SK-N-SH (cell line): ENCODE measurements around the gene MLLT3. TPM values are rescaled to one million over a fixed set of nuclear protein-coding genes. Genes with fewer than 3 reads are reported as not detected.

Experiments
- CTCF ChIA-PET: fragments of 300-600, 350-600 bp; formaldehyde crosslinking; extraction: SDS; loops from one replicate; lab custom pipeline; 2021; lab: Yijun Ruan, JAX
- POLR2A ChIA-PET: fragments of 350-600 bp; sonication (Branson Sonifier 250); formaldehyde crosslinking; extraction: SDS; loops from one replicate; lab custom pipeline; 2020; ENCODE audit warnings: antibody characterized with exemption, inconsistent platforms; lab: Yijun Ruan, JAX
- DNase-seq: peaks from one replicate; pipeline ENCODE4 v3.0.0; 2012
- H2AFZ ChIP-seq: fragments of 200-600 bp; sonication (generic); 2 replicates; pipeline ENCODE4 v1.8.1; 2016; ENCODE audit warnings: antibody characterized with exemption, mild to moderate bottlenecking, low read depth
- H3F3A ChIP-seq: fragments of 200-600 bp; sonication (generic); replicated peaks from 2 replicates; pipeline ENCODE3; 2016; ENCODE audit warnings: antibody characterized with exemption, mild to moderate bottlenecking; ENCODE audit not compliant: insufficient read depth
- H3K27ac ChIP-seq, 2 experiments: fragments of 200-500 bp in 1 of 2; fragments of 200-600 bp in 1 of 2; sonication (Bioruptor generic) in 1 of 2; sonication (generic), shearing (Covaris generic) in 1 of 2; 2 replicates each; pipeline versions ENCODE4 v1.5.1 to v1.6.1; 2014 to 2016; ENCODE audit warnings: low read depth in 2 of 2, inconsistent platforms in 1 of 2, low read length in 1 of 2, mild to moderate bottlenecking in 1 of 2, mixed read lengths in 1 of 2
- H3K27me3 ChIP-seq: fragments of 200-600 bp; sonication (generic), shearing (Covaris generic); 2 replicates; pipeline ENCODE4 v1.6.1; 2016; ENCODE audit warnings: mixed run types; ENCODE audit not compliant: insufficient read depth
- H3K36me3 ChIP-seq, 2 experiments: fragments of 200-500 bp in 1 of 2; fragments of 200-600 bp in 1 of 2; sonication (Bioruptor generic) in 1 of 2; sonication (generic) in 1 of 2; replicated peaks in 1 of 2; 2 replicates each; pipeline versions ENCODE3 to v1.5.1; 2014 to 2016; ENCODE audit warnings: low read length in 1 of 2, mild to moderate bottlenecking in 1 of 2; ENCODE audit not compliant: insufficient read depth in 2 of 2, control insufficient read depth in 1 of 2
- H3K4me1 ChIP-seq, 2 experiments: fragments of 200-500 bp in 1 of 2; fragments of 200-600 bp in 1 of 2; sonication (Bioruptor generic) in 1 of 2; sonication (generic), shearing (Covaris generic) in 1 of 2; 2 replicates each; pipeline versions ENCODE4 v1.5.1 to v1.6.1; 2014 to 2016; ENCODE audit warnings: low read depth in 1 of 2, low read length in 1 of 2, mixed run types in 1 of 2; ENCODE audit not compliant: insufficient read depth in 2 of 2, control insufficient read depth in 1 of 2
- H3K4me2 ChIP-seq: fragments of 200-600 bp; sonication (generic), shearing (Covaris generic); 2 replicates; pipeline ENCODE4 v1.6.1; 2017; ENCODE audit warnings: mixed run types
- H3K4me3 ChIP-seq, 2 experiments: fragments of 200-500 bp in 1 of 2; fragments of 200-600 bp in 1 of 2; sonication (Bioruptor generic) in 1 of 2; sonication (generic), shearing (Covaris generic) in 1 of 2; 2 replicates each; pipeline versions ENCODE4 v1.5.1 to v1.8.1; 2014 to 2016; ENCODE audit warnings: low read depth in 2 of 2, inconsistent platforms in 1 of 2, low read length in 1 of 2, mild to moderate bottlenecking in 1 of 2, mixed read lengths in 1 of 2, moderate library complexity in 1 of 2
- H3K79me2 ChIP-seq: fragments of 200-600 bp; sonication (generic); 2 replicates; pipeline ENCODE4 v1.8.1; 2017; ENCODE audit warnings: mild to moderate bottlenecking; ENCODE audit not compliant: insufficient read depth
- H3K9ac ChIP-seq: fragments of 200-600 bp; sonication (generic); 2 replicates; pipeline ENCODE4 v1.6.1; 2017; ENCODE audit warnings: mixed run types
- H3K9me2 ChIP-seq: fragments of 200-600 bp; sonication (generic); 2 replicates; pipeline ENCODE4 v1.6.1; 2017; ENCODE audit warnings: mixed run types
- H3K9me3 ChIP-seq: fragments of 200-600 bp; sonication (generic); 2 replicates; pipeline ENCODE4 v1.6.1; 2017; ENCODE audit warnings: mixed run types, mild to moderate bottlenecking, moderate library complexity
- H4K20me1 ChIP-seq: fragments of 200-600 bp; sonication (generic); 2 replicates; pipeline ENCODE4 v1.6.1; 2017; ENCODE audit warnings: mild to moderate bottlenecking, mixed run types; ENCODE audit not compliant: insufficient read depth
- FOXJ3 ChIP-seq: sonication (generic); formaldehyde crosslinking; IDR thresholded peaks from 2 replicates; pipeline ENCODE4 v1.5.1; 2020; ENCODE audit warnings: mild to moderate bottlenecking, missing genetic modification reagents
- GATA2 ChIP-seq: sonication (generic); formaldehyde crosslinking; IDR thresholded peaks from 2 replicates; pipeline ENCODE4 v1.5.0; 2020; ENCODE audit warnings: mild to moderate bottlenecking, missing genetic modification reagents
- JUND ChIP-seq: IDR thresholded peaks from 2 replicates; pipeline ENCODE4 v1.4.0; 2012
- MAX ChIP-seq: IDR thresholded peaks from 2 replicates; pipeline ENCODE4 v1.4.0; 2012; ENCODE audit warnings: low read depth
- NFIC ChIP-seq: IDR thresholded peaks from 2 replicates; pipeline ENCODE4 v1.4.0; 2012; ENCODE audit warnings: borderline replicate concordance
- NRF1 ChIP-seq: IDR thresholded peaks from 2 replicates; pipeline ENCODE4 v1.6.1; 2012; ENCODE audit warnings: low read depth, mild to moderate bottlenecking, low read length
- PBX3 ChIP-seq: IDR thresholded peaks from 2 replicates; pipeline ENCODE4; 2012
- REST ChIP-seq: IDR thresholded peaks from 2 replicates; pipeline ENCODE4 v1.6.1; 2012; ENCODE audit warnings: mild to moderate bottlenecking, low read depth, low read length, moderate library complexity
- RFX5 ChIP-seq: IDR thresholded peaks from 2 replicates; pipeline ENCODE4 v1.6.1; 2012; ENCODE audit warnings: mild to moderate bottlenecking, improper control_type of control experiment, low read length
- SIN3A ChIP-seq: IDR thresholded peaks from 2 replicates; pipeline ENCODE4 v1.6.1; 2012; ENCODE audit warnings: low read depth, mild to moderate bottlenecking, low read length, moderate library complexity, borderline replicate concordance
- TEAD4 ChIP-seq: IDR thresholded peaks from 2 replicates; pipeline ENCODE4 v1.4.0; 2012; ENCODE audit warnings: mild to moderate bottlenecking, borderline replicate concordance; ENCODE audit not compliant: insufficient read depth
- WGBS: methylation state at CpG from one replicate; pipeline ENCODE4 v1.1.6; 2017; ENCODE audit warnings: low lambda C conversion rate; 5-methylcytosine and 5-hydroxymethylcytosine counted together
- polyA plus RNA-seq, 3 experiments: library from polyadenylated mRNA; depleted of rRNA; stranded (reverse); fragments of >200 nt; gene quantifications; 2 replicates each; pipeline ENCODE4 v1.2.3, GENCODE V29; 2012
- TF ChIP-seq, protein P1 (sequence below): fragments of 150-350 bp; IDR thresholded peaks from 2 replicates; pipeline ENCODE4 v1.6.1; 2017; ENCODE audit warnings: antibody characterized with exemption, low read length, low read depth, borderline replicate concordance
- TF ChIP-seq, protein P2 (sequence below): fragments of 200-600 bp; sonication (generic); IDR thresholded peaks from 2 replicates; pipeline ENCODE4 v1.6.1; 2017; ENCODE audit warnings: antibody characterized with exemption, mild to moderate bottlenecking, moderate library complexity
- TF ChIP-seq, protein P3 (sequence below): IDR thresholded peaks from 2 replicates; pipeline ENCODE4 v1.4.0; 2012; ENCODE audit warnings: low read depth, borderline replicate concordance

Gene MLLT3
- polyA plus RNA-seq, 1 of the 3 experiments (the other 2 are of a cell fraction), result 3.9 TPM

DNA sequence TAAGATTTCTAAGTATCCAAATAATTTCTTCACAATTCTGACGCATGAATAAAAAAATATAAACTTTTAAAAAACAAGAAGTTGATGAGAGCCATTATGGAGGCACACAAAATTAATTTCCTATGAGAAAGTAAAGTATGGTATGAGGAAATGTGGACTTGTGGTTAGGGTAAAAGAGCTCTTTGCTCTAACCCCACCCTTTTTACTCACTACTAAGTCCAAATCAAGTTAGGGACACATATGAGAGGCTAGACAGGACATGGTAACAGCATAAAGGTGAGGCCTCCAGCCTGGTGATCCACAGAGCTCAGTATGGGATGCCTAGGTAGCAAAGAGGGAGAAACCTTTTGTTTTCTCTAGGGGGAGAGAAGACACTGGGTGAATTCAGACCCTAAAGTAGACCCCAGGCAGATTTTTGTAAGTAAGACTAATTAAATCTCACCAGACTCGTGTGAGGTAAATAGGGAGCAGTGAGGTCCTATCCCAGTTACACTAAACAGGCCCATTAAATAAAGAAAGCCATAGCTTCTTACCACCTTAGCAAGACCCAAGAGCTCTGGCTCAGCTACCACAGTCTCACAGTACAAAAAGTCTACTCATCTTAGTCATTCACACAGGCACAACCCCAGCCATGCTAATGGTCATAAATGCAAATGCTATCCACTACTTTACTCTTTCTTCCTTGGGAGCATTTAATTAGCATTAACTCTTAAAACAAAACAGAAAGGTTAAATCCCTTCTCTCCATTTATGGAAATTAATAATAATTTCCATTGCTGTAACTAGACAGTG lies 42.6 kb downstream of the MLLT3 start:
- H3K4me2 ChIP-seq, result no peak overlapping the region
- H3K9ac ChIP-seq, result no peak overlapping the region
- H2AFZ ChIP-seq, result no peak overlapping the region
- no peak overlapping the region for H3K4me3 ChIP-seq
- CTCF ChIA-PET, result interaction anchor here (0.6 to 1.2 kb wide), 3 partner anchors 26 to 55 kb away, joined by 3 to 4 read pairs (median 3); no protein-coding TSS in a partner anchor
- H3K36me3 ChIP-seq, result no peaks in the 10 kb centered on the region
- TF ChIP-seq, protein P1, sequence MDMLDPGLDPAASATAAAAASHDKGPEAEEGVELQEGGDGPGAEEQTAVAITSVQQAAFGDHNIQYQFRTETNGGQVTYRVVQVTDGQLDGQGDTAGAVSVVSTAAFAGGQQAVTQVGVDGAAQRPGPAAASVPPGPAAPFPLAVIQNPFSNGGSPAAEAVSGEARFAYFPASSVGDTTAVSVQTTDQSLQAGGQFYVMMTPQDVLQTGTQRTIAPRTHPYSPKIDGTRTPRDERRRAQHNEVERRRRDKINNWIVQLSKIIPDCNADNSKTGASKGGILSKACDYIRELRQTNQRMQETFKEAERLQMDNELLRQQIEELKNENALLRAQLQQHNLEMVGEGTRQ, result no peak
- TF ChIP-seq NRF1 (no peak), SIN3A (no peak), JUND (no peak), GATA2 (CRISPR knock-in tag) (no peak), REST (no peak), TEAD4 (no peak)
- no peaks in the 10 kb centered on the region for H3K27me3 ChIP-seq
- 98% methylated on average over 2 of the region's 2 CpGs for WGBS
- H3K27ac ChIP-seq, result no peak overlapping the region
- H3F3A ChIP-seq, result no peaks in the 10 kb centered on the region
- H3K9me2 ChIP-seq, result no peaks in the 10 kb centered on the region
- H3K79me2 ChIP-seq, result no peaks in the 10 kb centered on the region
- DNase-seq, result no peak
- POLR2A ChIA-PET, result no interaction called here
- H4K20me1 ChIP-seq, result no peaks in the 10 kb centered on the region
- 0 out of 2 replicates have a peak, but pooled peaks cover 5% of the 10 kb centered on the region for H3K9me3 ChIP-seq
- no peaks in the 10 kb centered on the region for H3K4me1 ChIP-seq

DNA sequence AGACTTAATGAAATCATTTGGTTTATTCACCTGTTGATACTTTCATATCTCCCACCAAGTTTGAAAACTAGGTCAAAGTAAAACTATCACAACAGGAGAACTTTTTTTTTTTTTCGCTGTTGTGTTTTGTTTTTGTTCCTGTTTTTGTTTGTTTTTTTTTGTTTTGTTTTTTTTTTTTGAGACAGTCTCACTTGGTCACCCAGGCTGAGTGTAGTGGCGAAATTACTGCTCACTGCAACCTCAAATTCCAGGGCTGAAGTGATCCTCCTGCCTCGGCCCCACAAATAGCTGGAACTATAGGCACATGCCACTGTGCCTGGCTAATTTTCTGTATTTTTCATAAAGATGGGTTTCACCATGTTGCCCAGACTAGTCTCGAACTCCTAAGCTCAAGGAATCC lies 49.3 kb downstream of the MLLT3 start:
- no peaks in the 10 kb centered on the region; a peak in 2 of 4 replicates for H3K4me1 ChIP-seq
- no peaks in the 10 kb centered on the region for H3K79me2 ChIP-seq
- H3K36me3 ChIP-seq, result no peaks in the 10 kb centered on the region
- TF ChIP-seq, protein P2, sequence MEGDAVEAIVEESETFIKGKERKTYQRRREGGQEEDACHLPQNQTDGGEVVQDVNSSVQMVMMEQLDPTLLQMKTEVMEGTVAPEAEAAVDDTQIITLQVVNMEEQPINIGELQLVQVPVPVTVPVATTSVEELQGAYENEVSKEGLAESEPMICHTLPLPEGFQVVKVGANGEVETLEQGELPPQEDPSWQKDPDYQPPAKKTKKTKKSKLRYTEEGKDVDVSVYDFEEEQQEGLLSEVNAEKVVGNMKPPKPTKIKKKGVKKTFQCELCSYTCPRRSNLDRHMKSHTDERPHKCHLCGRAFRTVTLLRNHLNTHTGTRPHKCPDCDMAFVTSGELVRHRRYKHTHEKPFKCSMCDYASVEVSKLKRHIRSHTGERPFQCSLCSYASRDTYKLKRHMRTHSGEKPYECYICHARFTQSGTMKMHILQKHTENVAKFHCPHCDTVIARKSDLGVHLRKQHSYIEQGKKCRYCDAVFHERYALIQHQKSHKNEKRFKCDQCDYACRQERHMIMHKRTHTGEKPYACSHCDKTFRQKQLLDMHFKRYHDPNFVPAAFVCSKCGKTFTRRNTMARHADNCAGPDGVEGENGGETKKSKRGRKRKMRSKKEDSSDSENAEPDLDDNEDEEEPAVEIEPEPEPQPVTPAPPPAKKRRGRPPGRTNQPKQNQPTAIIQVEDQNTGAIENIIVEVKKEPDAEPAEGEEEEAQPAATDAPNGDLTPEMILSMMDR, result no peak
- TF ChIP-seq MAX, result no peak
- no peak for TF ChIP-seq SIN3A
- TF ChIP-seq, protein P3, sequence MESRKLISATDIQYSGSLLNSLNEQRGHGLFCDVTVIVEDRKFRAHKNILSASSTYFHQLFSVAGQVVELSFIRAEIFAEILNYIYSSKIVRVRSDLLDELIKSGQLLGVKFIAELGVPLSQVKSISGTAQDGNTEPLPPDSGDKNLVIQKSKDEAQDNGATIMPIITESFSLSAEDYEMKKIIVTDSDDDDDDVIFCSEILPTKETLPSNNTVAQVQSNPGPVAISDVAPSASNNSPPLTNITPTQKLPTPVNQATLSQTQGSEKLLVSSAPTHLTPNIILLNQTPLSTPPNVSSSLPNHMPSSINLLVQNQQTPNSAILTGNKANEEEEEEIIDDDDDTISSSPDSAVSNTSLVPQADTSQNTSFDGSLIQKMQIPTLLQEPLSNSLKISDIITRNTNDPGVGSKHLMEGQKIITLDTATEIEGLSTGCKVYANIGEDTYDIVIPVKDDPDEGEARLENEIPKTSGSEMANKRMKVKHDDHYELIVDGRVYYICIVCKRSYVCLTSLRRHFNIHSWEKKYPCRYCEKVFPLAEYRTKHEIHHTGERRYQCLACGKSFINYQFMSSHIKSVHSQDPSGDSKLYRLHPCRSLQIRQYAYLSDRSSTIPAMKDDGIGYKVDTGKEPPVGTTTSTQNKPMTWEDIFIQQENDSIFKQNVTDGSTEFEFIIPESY, result no peak
- TF ChIP-seq NFIC, result no peak
- no peak for TF ChIP-seq FOXJ3 (CRISPR knock-in tag)
- no peak for TF ChIP-seq PBX3
- TF ChIP-seq GATA2 (CRISPR knock-in tag), result no peak
- TF ChIP-seq RFX5, result no peak
- CTCF ChIA-PET, result no interaction called here
- H3K4me2 ChIP-seq, result no peak overlapping the region
- H2AFZ ChIP-seq, result no peak overlapping the region
- POLR2A ChIA-PET, result no interaction called here
- no peaks in the 10 kb centered on the region for H4K20me1 ChIP-seq
- WGBS, result 81% methylated on average over 4 of the region's 4 CpGs
- no peak overlapping the region for H3K9ac ChIP-seq
- 0 out of 2 replicates have a peak, but pooled peaks cover 5% of the 10 kb centered on the region for H3K9me3 ChIP-seq
- H3K27me3 ChIP-seq, result no peaks in the 10 kb centered on the region
- no peak overlapping the region for H3K4me3 ChIP-seq
- H3K27ac ChIP-seq, result no peak overlapping the region
- H3F3A ChIP-seq, result no peaks in the 10 kb centered on the region
- DNase-seq, result no peak
- H3K9me2 ChIP-seq, result no peaks in the 10 kb centered on the region
